GM23338 (cell line): ENCODE data around the gene MRPS6.

ENCODE experiments used
- CREB1 ChIP-seq: fragments of 250-450 bp; sonication (Bioruptor Pico); IDR thresholded peaks from 2 replicates; pipeline ENCODE4 v1.5.0; 2020; ENCODE audit warnings: low read depth, mild to moderate bottlenecking, moderate library complexity
- CTCF ChIP-seq, 2 experiments: fragments of 200-600 bp in 1 of 2; sonication (generic) in 1 of 2; conservative IDR thresholded peaks; 2 replicates each; pipeline versions ENCODE4 v1.5.1 to v1.6.1; 2016 to 2017; ENCODE audit warnings: antibody characterized with exemption in 2 of 2, low read depth in 2 of 2, mild to moderate bottlenecking in 2 of 2, moderate library complexity in 1 of 2
- ETS1 ChIP-seq: IDR thresholded peaks from 2 replicates; pipeline ENCODE4 v1.6.1; 2016; ENCODE audit warnings: antibody characterized with exemption
- EZH2 ChIP-seq: fragments of 200-600 bp; sonication (generic); IDR thresholded peaks from one replicate; pipeline ENCODE4 v1.8.0; 2017; ENCODE audit warnings: antibody characterized with exemption, mild to moderate bottlenecking, low read depth; ENCODE audit not compliant: unreplicated experiment
- EZH2phosphoT487 ChIP-seq: fragments of 200-600 bp; sonication (generic); IDR thresholded peaks from one replicate; pipeline ENCODE4 v1.8.1; 2018; ENCODE audit warnings: antibody characterized with exemption; ENCODE audit not compliant: unreplicated experiment
- JUNB ChIP-seq: IDR thresholded peaks from one replicate; pipeline ENCODE4 v1.6.1; 2016; ENCODE audit warnings: antibody characterized with exemption; ENCODE audit not compliant: unreplicated experiment
- NANOG ChIP-seq: IDR thresholded peaks from 2 replicates; pipeline ENCODE4 v1.6.1; 2016; ENCODE audit warnings: antibody characterized with exemption, borderline replicate concordance
- POLR2AphosphoS5 ChIP-seq: IDR thresholded peaks from 2 replicates; pipeline ENCODE4 v1.6.1; 2016; ENCODE audit warnings: antibody characterized with exemption, low read depth
- REST ChIP-seq: IDR thresholded peaks from one replicate; pipeline ENCODE4 v1.6.1; 2018; ENCODE audit warnings: antibody characterized with exemption; ENCODE audit not compliant: unreplicated experiment
- STAT1 ChIP-seq: IDR thresholded peaks from one replicate; pipeline ENCODE4 v1.6.1; 2016; ENCODE audit warnings: antibody characterized with exemption; ENCODE audit not compliant: unreplicated experiment
- ZNF114 ChIP-seq: fragments of 250-450 bp; sonication (Bioruptor Pico); IDR thresholded peaks from 2 replicates; pipeline ENCODE4 v1.5.0; 2020; ENCODE audit warnings: mild to moderate bottlenecking, moderate library complexity
- ZNF331 ChIP-seq: fragments of 250-450 bp; sonication (Bioruptor Pico); IDR thresholded peaks from 2 replicates; pipeline ENCODE4 v1.5.0; 2020; ENCODE audit warnings: low read depth, mild to moderate bottlenecking, moderate library complexity

GRCh38 chr21:34039678-34040382 lies 33.5 kb upstream of the MRPS6 start:
- TF ChIP-seq CTCF (conservative IDR thresholded peaks at IDR 0.05; ENCODE audit: low read depth in 2 of 2) (peak in 1 of 2 experiments; percentile 28; a peak in 1 of 4 replicates), POLR2AphosphoS5 (no peak), EZH2phosphoT487 (no peak), EZH2 (no peak), CREB1 (no peak), REST (no peak), JUNB (no peak), ZNF114 (CRISPR knock-in tag) (no peak), STAT1 (no peak), ZNF331 (CRISPR knock-in tag) (no peak), NANOG (no peak), ETS1 (no peak)
